ENCODE results near the gene LY6G6F.

LY6G6F gene

DNA sequence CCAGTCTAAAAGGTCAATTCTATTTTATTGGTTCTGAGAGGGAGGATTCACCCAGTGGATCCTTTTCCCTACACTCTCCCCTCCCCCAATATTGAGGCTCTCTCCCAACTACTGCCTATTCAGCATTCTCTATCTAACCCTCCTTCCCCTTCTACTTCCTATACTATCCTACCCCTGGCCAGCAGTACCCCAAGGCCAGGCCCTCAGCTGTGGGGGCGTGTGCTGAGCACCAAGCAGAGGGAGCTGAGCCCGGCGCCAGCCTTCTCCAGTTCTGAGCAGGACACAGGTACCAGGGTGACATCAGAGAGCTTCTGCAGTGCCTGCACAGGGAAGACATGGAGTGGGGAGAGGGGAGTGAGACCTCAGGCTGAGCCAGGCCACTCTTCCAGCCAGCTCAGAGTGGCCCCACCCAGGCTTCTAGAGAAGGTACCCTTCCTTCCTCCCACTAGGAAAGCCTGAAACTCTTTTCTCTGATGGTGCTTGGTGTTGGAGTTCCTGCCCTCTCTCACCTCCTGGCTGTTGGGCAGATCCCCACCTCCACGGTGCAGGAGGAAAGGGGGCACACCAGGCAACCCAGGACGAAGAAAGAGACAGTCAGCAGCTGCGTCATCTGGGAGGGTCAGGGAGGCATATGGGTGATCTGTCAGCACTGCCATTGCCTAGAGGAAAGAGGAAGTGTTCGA, 20.5 kb downstream of the LY6G6F start:
- no peak for DNase-seq

- DNase-seq: no peak
Observed at GRCh38 chr6:31727717-31728671, 21.3 kb downstream of the LY6G6F start.

DNA sequence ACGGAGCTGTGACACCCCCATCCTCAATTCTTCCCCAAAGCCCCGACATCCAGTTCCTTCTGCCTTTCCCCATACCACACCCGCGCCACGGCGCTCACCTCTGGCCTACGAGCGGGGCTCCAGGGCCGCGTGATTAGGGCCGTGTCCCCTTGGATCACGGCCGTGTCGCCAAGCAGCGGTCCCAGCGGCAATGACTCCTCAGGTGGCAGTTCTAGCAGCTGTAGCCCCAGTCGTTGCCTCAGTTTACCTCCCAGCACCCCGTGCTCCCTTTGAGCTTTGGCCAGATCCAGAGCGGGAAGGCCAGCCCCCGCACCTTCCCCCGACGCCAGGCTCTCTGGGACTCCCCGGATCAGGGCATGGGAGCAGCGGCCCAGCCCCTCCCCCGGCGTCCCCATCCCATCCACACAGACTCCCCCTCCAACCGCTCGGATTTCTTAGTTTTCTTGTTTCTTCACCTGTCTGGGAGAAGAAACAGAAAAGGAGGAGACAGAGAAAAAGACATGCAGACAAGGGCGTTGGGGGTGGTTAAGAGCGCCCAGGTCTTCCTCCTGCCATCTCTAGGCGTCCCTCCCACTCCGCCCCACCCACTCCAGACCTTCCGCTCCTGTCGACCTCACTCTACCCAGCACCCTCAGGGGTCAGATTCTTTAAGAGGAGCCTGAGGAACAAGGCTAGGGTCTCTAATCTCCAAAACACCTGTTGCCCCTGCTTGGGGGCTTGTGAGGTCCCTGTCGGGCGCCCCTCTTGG, 22.3 kb downstream of the LY6G6F start, which contains the start of gene DDAH2:
Gene DDAH2 (minus strand): TSS at position 533 of the 748 bp plus-strand sequence. CDS start 138 bp downstream, at position 395.
- DNase-seq: no peak

- DNase-seq: peak; percentile 69
Observed at GRCh38 chr6:31729515-31729978, 22.9 kb downstream of the LY6G6F start.

- peak; percentile 55 for DNase-seq
Observed at GRCh38 chr6:31729979-31730630, 23.4 kb downstream of the LY6G6F start.

DNA sequence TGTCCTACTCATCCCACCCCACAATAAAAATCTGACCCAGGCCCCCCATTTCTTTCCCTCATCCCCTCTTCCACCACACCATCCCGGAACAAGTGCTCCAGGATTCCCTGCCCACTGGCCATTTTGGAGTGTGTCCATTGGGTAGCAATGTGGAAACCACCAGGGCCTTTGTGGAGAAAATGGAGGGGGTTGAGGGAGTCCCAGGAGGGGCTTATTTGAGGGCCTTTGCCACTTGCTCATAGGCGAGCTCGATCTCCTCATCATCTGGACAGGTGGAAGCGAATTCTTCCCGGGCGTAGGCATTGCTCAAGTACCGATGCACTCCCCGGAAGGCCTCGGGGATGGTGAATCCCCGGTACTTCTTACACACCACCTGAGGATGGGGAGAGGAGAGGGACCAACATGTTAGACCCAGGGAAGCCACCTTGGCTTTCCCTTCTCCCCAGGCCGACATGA, 24.0 kb downstream of the LY6G6F start:
- DNase-seq: no peak

- DNase-seq: no peak
Observed at GRCh38 chr6:31732029-31732428, 25.4 kb downstream of the LY6G6F start.

- no peak for DNase-seq
Observed at GRCh38 chr6:31733734-31734133, 27.1 kb downstream of the LY6G6F start.

DNA sequence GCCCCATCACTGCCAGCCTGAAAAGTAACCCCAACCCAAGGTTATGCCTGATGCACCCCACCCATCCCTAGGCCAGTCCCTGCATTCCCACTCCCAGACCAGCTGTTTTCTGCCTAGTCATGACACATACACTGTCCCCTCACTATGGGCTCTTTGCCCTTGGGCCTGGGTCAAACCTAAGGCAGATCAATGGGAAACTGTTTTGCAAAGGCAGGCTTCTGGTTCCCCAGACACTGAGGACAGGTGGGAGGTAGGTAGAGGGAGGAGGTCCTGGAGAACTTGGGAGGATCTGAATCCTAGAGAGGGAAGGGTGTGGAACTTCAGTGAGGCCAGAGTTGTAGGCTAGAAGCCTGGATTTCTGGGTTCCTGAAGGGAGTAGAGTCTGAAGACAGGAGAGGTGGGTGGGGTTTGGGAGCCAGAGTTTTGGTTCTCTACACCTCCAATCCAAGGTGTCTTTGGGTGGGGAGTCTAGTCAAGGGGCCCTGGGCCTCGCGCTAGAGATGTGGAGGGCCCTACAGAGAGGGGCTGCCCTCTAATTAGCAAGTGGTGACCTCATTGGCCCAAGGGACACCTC, 27.7 kb downstream of the LY6G6F start:
- DNase-seq: no peak

DNA sequence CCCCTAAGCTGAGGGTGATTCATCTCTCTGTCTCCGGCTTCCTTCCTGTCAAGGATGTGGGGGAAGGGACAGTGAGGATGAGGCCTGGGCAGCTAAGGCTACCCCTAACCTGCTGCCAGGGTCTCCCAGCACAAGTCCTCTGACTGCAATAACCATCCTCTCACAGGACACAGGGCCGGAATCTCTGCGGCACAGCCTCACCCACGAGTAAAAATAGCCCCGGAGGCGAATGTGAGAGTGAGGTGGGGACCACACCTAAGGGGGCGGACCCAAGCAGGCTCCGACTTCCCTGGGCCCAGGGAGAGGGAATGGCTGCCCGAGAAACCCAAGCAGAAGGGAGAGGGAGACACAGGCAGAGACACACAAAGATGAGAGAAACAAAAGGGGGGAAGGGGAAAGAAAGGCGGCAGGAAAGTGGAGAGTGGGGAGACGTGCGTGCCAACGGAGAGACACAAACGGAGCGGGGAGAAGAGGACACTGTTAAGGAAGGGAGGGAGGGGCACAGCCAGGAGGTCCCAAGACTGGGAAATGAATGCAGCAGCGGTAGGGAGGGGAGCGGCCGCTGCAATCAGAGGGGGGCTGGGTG, 28.2 kb downstream of the LY6G6F start:
- DNase-seq: peak; percentile 41

GRCh38 chr6:31736021-31736767, 29.5 kb downstream of the LY6G6F start, which contains the start of gene CLIC1:
TSS of gene CLIC1 (minus strand) at chr6:31736530. CDS start at chr6:31736300, 230 bp downstream.
- DNase-seq: peak; percentile 81

GRCh38 chr6:31736768-31737314, 30.2 kb downstream of the LY6G6F start:
- no peak for DNase-seq

DNA sequence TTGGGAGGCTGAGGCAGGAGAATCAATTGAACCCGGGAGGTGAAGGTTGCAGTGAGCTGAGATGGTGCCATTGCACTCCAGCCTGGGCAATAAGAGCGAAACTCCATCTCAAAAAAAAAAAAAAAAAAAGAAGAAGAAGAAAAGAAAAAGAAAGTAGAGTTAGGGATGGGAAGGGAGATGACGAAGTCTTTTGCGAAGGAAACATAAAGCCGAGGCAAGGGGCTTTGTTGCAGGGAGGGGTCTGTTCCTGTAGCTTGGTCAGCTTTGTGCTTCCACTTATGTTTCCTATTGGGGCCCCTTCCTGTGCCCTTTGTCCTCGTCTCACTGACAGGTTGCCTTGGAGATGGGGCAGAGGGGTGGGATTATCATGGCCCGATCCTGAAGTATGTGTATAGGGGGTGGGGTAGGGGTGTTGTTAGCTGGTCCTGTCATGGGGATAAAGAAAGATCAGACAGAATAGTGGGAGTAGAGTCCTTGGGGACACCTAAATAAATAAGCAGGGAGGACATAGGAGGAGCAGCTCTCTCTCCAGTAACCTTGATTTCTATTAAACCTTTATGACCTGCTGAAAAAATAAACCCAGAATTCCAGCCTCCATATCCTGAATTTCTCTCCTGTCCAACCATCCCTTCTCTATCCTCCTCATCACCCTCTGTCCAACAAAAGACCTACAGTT, 30.8 kb downstream of the LY6G6F start:
- no peak for DNase-seq

GRCh38 chr6:31737991-31738979, 31.6 kb downstream of the LY6G6F start:
- peak; percentile 48 for DNase-seq

DNA sequence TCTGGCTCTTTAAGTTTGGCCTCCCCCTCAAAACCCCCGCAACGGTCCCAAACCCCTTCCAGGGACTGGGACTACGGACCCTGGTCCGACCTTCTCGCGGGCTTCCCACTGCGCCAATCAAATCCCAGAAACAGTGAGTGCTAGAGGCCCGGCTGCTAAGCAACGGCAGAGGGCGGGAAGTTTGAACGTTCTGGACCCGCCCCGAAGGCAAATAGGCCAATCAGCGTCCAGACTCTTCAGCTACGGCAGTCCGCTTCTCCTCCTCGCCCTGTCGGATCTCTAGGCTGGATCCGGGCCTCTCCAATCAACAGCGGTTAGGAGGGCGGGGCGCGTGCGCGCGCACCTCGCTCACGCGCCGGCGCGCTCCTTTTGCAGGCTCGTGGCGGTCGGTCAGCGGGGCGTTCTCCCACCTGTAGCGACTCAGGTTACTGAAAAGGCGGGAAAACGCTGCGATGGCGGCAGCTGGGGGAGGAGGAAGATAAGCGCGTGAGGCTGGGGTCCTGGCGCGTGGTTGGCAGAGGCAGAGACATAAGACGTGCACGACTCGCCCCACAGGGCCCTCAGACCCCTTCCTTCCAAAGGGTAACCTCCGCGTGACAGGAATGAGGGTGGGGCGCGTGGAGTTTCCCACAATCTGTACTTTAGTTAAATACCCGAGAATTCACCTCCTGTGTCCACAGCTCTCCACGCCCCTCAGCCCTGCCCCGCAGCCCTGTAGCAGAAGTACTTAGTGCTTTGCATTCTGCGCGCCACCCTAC, 33.2 kb downstream of the LY6G6F start, which contains the start of gene MSH5:
Gene MSH5 (plus strand): TSS at position 367 of the 758 bp plus-strand sequence. CDS start 462 bp downstream, outside the sequence.
- peak; percentile 98 for DNase-seq

DNA sequence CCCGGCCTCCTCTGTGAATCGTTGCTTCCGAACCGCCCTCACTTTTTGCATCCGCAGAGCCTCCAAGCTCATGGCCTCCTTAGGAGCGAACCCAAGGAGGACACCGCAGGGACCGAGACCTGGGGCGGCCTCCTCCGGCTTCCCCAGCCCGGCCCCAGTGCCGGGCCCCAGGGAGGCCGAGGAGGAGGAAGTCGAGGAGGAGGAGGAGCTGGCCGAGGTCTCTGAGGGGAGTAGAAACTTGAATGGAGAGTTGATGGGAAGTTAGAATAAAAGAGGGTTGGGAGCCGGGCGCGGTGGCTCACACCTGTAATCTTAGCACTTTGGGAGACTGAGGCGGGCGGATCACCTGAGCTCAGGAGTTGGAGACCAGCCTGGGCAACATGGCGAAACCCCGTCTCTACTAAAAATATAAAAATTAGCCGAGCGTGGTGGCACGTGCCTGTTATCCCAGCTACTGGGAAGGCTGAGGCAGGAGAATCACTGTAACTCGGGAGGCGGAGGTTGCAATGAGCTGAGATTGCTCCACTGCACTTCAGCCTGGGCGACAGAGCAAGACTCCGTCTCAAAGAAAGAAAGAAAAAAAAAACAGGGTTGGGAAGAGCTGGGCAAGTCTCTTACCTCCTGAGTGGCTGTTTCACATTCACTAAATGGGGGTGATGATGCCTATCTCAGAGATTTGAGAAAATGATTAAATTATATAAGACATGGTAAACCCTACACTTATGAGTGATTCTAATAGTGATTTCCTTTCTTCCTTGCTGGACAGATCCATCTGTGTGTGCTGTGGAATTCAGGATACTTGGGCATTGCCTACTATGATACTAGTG, 33.9 kb downstream of the LY6G6F start:
- DNase-seq: no peak

DNA sequence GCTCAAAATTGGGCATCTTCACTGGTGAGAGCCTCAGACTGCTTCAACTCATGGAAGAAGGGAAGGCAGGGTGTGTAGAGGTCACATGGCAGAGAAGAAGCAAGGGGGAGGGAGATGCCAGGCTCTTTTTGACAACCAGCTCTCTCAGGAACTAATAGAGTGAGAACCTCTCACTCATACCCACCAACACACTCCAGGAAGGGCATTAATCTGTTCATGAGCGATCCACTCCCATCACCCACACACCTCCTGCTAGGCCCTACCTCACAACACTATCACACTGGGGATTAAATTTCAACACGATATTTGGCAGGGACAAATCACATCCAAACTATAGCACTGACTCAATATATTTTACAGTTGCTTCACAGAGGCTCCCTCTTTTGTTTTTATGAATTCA, 35.1 kb downstream of the LY6G6F start:
- DNase-seq: no peak
